ENCODE data around the gene IKBKG. TPM values are rescaled to one million over a fixed set of nuclear protein-coding genes. Genes with fewer than 3 reads are reported as not detected.

The IKBKG gene
- total and polyA plus RNA-seq, 2 of the 4 experiments (the other 2 are of a cell fraction): 16.5 to 38.2 TPM

DNA sequence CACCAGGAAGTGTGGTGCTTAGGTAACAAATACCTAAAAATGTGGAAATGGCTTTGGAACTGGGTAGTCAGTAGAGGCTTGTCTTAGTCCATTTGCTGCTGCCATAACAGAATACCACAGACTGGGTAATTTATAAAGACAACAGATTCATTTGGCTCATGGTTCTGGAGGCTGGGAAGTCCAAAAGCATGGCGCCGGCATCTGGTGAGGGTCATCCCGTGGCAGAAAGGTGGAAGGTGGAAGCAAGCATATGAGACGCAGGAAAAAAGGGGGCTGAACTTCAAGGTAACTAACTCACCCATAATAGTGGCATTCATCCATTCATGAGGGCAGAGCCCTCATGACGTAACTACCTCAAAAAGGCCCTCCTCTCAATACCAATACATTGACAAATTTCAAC, 38.0 kb upstream of the IKBKG start (continued):
- TF ChIP-seq MAZ (IDR thresholded peaks at IDR 0.05; ENCODE audit: borderline replicate concordance, low read depth, low read length): no peak
- TF ChIP-seq SMC3 (IDR thresholded peaks at IDR 0.05; ENCODE audit: low read depth, low read length): no peak
- TF ChIP-seq FOS (IDR thresholded peaks at IDR 0.05; ENCODE audit: low read depth, low read length): no peak

DNA sequence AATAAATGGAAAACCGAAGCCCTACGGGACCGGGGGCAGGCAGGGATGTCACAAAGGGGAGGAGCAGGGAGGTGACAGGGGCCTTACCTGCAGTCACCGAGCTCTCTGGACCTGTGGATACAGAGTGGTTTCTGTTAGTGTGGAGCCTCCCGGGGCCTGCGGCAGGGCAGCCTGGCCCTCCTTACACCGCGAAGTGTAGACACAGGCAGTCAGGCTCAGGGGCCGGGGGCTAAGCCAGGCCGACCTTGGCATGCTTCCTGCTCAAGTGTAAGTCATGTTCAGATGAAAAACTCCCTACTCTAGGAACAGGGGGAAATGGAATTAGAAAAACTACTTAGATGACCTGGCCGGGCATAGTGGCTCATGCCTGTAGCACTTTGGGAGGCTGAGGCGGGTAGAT, 35.7 kb upstream of the IKBKG start:
- no peak overlapping the region for H4K5ac ChIP-seq (ENCODE audit: low read depth, low read length)
- H3K14ac ChIP-seq (replicated peaks; ENCODE audit: low read depth, low read length): no peak overlapping the region
- no peak overlapping the region for H2AK5ac ChIP-seq (ENCODE audit: low read depth, low read length)
- no peak for ATAC-seq (ENCODE audit: low read depth)
- H3K36me3 ChIP-seq (ENCODE audit: control insufficient read depth, insufficient read depth, low read length): peaks cover 9% of the 10 kb centered on the region; the same call in 1 of the 2 replicates
- no peak overlapping the region for H2AK9ac ChIP-seq (replicated peaks; ENCODE audit: low read depth, low read length, poor library complexity)
- CTCF ChIA-PET: no interaction called here
- no TSS peak for BruUV-seq (replicated peaks)
- H2BK20ac ChIP-seq (ENCODE audit: low read depth, low read length): no peak overlapping the region
- H3K4me3 ChIP-seq (ENCODE audit: insufficient read depth, low read depth, low read length): no peak overlapping the region
- no peaks in the 10 kb centered on the region for H3K4me1 ChIP-seq (ENCODE audit: control insufficient read depth, insufficient read depth, low read length)
- no peak overlapping the region for H2AFZ ChIP-seq (replicated peaks; ENCODE audit: low read length, poor library complexity)
- no peak overlapping the region for H3K4me2 ChIP-seq (ENCODE audit: low read depth, low read length)
- in situ Hi-C loops (cut with MboI; ENCODE audit: low sequenced_read_pairs): no loop called here
- peaks cover 3% of the 10 kb centered on the region; the same call in 1 of the 2 replicates for H3K9me3 ChIP-seq (ENCODE audit: control insufficient read depth, insufficient read depth, low read length)
- no peak overlapping the region for H3K4ac ChIP-seq (ENCODE audit: low read depth, low read length)
- TF ChIP-seq CHD1 (IDR thresholded peaks at IDR 0.05; ENCODE audit: low read depth, low read length) (no peak), RFX5 (IDR thresholded peaks at IDR 0.05; ENCODE audit: low read depth, low read length) (no peak), MAZ (IDR thresholded peaks at IDR 0.05; ENCODE audit: borderline replicate concordance, low read depth, low read length) (no peak)
- no peak overlapping the region for H2BK5ac ChIP-seq (ENCODE audit: low read depth, low read length, poor library complexity, severe bottlenecking)
- dilution Hi-C loops (cut with HindIII; ENCODE audit: low sequenced_read_pairs, unreplicated experiment): no loop called here
- peaks cover 8 to 12% of the 10 kb centered on the region in 2 experiments; a peak in 2 of 4 replicates for H3K79me1 ChIP-seq (ENCODE audit: low read depth in 1 of 2, low read length in 2 of 2)
- no peak overlapping the region for H4K8ac ChIP-seq (ENCODE audit: low read depth in 2 of 2, low read length in 2 of 2)
- no peak overlapping the region for H3K9ac ChIP-seq (ENCODE audit: low read depth, low read length)
- no peaks in the 10 kb centered on the region for H3K27me3 ChIP-seq (ENCODE audit: control insufficient read depth, insufficient read depth, low read length)
- no peak overlapping the region for H3K27ac ChIP-seq (ENCODE audit: insufficient read depth, low read length)
- 70% methylated on average over 2 of the region's 12 CpGs; no CpG with 5 or more reads in 1 of the 2 experiments for WGBS, 2 experiments (ENCODE audit: extremely low coverage in 2 of 2, insufficient read length in 1 of 2)
- no peak overlapping the region for H2BK15ac ChIP-seq (ENCODE audit: low read depth, low read length)
- H3K18ac ChIP-seq (ENCODE audit: low read depth, low read length): no peak overlapping the region
- POLR2A ChIA-PET (ENCODE audit: unreplicated experiment): no interaction called here
- H3K9me1 ChIP-seq (ENCODE audit: insufficient read depth, low read length): peaks cover 3% of the 10 kb centered on the region
- no peak overlapping the region for H3K56ac ChIP-seq (ENCODE audit: extremely low read depth, insufficient read depth, low read length)
- no peak for DNase-seq
- no peak overlapping the region for H2BK120ac ChIP-seq (ENCODE audit: low read depth, low read length)
- intact Hi-C loops (cut with micrococcal nuclease): no loop called here
- no peaks in the 10 kb centered on the region for H4K20me1 ChIP-seq (ENCODE audit: insufficient read depth, low read length)
- H4K91ac ChIP-seq (ENCODE audit: insufficient read depth, low read depth, low read length): no peak overlapping the region
- H3K23ac ChIP-seq (ENCODE audit: low read depth, low read length): no peak overlapping the region
